ENCODE data around the gene SLC22A3. TPM values are rescaled to one million over a fixed set of nuclear protein-coding genes. Genes with fewer than 3 reads are reported as not detected.

SLC22A3 gene
- total RNA-seq, 1 experiment from 2014 or later = 2.4 TPM

DNA sequence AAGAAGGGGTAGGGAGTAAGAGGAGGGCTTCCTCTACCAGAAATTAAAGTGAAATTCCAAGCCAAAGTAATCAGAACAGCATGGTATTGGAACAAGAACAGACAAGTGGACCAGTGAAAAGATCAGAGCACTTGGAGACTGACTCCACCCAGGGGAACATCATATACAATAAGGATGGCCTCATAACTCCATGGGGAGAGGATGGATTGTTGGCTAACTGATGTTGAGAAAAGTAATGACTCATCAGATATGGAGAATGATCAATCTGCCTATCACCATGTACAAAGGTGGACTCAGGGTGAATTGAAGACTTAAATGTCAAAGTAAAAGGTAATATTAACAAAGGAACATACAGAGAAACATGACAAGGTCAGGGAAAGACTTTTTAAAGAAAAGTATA lies 12.8 kb downstream of the SLC22A3 start:
- no peak for DNase-seq
- H3K36me3 Mint-ChIP-seq (ENCODE audit: insufficient read depth, unreplicated experiment) = no peaks in the 10 kb centered on the region
- Histone ChIP-seq H3K36me3 (ENCODE audit: control insufficient read depth, insufficient read depth, low read length) (no peaks in the 10 kb centered on the region), H3K4me3 (ENCODE audit: low read depth, low read length) (no peak overlapping the region), H3K27me3 (replicated peaks; ENCODE audit: control insufficient read depth, insufficient read depth, low read length) (no peaks in the 10 kb centered on the region), H3K4me1 (0 out of 2 replicates have a peak, but pooled peaks cover 4% of the 10 kb centered on the region), H3K9me3 (no peaks in the 10 kb centered on the region)
- no TSS peak for BruUV-seq (replicated peaks)
- H3K27me3 Mint-ChIP-seq (ENCODE audit: insufficient read depth, unreplicated experiment) = no peaks in the 10 kb centered on the region
- CTCF ChIA-PET = no interaction called here
- H3K27ac Mint-ChIP-seq (ENCODE audit: unreplicated experiment) = no peak overlapping the region
- POLR2A ChIA-PET = no interaction called here
- H3K4me1 Mint-ChIP-seq (ENCODE audit: low read depth, unreplicated experiment) = no peaks in the 10 kb centered on the region
- H3K4me3 Mint-ChIP-seq (ENCODE audit: unreplicated experiment) = no peak overlapping the region
- no peaks in the 10 kb centered on the region for H3K9me3 Mint-ChIP-seq (ENCODE audit: unreplicated experiment)
- TF ChIP-seq, protein P1, sequence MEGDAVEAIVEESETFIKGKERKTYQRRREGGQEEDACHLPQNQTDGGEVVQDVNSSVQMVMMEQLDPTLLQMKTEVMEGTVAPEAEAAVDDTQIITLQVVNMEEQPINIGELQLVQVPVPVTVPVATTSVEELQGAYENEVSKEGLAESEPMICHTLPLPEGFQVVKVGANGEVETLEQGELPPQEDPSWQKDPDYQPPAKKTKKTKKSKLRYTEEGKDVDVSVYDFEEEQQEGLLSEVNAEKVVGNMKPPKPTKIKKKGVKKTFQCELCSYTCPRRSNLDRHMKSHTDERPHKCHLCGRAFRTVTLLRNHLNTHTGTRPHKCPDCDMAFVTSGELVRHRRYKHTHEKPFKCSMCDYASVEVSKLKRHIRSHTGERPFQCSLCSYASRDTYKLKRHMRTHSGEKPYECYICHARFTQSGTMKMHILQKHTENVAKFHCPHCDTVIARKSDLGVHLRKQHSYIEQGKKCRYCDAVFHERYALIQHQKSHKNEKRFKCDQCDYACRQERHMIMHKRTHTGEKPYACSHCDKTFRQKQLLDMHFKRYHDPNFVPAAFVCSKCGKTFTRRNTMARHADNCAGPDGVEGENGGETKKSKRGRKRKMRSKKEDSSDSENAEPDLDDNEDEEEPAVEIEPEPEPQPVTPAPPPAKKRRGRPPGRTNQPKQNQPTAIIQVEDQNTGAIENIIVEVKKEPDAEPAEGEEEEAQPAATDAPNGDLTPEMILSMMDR (IDR thresholded peaks at IDR 0.05; ENCODE audit: insufficient read depth in 1 of 2, low read depth in 1 of 2, low read length in 1 of 2, severe bottlenecking in 1 of 2, unreplicated experiment in 1 of 2) = no peak
- intact Hi-C loops (cut with micrococcal nuclease; ENCODE audit: unreplicated experiment) = no loop called here

DNA sequence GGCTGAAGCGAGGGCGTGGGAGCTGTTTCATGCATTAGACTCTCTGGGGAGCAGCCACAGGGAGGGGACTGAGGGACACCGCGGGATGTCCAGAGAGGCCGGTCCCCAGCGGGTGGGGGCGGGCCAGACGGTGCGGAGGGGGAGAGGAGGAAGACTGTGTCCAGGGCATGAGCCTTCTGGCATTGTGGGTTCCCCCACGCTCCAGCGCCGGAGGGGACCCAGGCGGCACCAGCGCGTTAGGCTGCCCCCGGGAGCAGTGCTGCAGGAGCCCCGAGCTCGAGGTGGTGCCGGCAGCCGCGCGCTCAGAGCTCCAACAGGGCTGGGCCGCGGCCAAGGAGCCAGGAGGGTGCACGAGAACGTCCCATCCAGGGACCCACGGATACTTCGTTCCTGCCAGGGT lies 14.4 kb downstream of the SLC22A3 start:
- Mint-ChIP-seq H3K9me3 (ENCODE audit: unreplicated experiment) (no peaks in the 10 kb centered on the region), H3K4me1 (ENCODE audit: low read depth, unreplicated experiment) (no peaks in the 10 kb centered on the region), H3K36me3 (ENCODE audit: insufficient read depth, unreplicated experiment) (no peaks in the 10 kb centered on the region), H3K4me3 (ENCODE audit: unreplicated experiment) (no peak overlapping the region), H3K27ac (ENCODE audit: unreplicated experiment) (no peak overlapping the region), H3K27me3 (ENCODE audit: insufficient read depth, unreplicated experiment) (no peaks in the 10 kb centered on the region)
- Histone ChIP-seq H3K4me3 (ENCODE audit: low read depth, low read length) (no peak overlapping the region), H3K9me3 (no peaks in the 10 kb centered on the region), H3K27me3 (replicated peaks; ENCODE audit: control insufficient read depth, insufficient read depth, low read length) (no peaks in the 10 kb centered on the region), H3K36me3 (ENCODE audit: control insufficient read depth, insufficient read depth, low read length) (no peaks in the 10 kb centered on the region), H3K4me1 (no peaks in the 10 kb centered on the region)
- intact Hi-C loops (cut with micrococcal nuclease; ENCODE audit: unreplicated experiment) = no loop called here
- TF ChIP-seq, protein P1 (IDR thresholded peaks at IDR 0.05; ENCODE audit: insufficient read depth in 1 of 2, low read depth in 1 of 2, low read length in 1 of 2, severe bottlenecking in 1 of 2, unreplicated experiment in 1 of 2) = no peak
- no TSS peak for BruUV-seq (replicated peaks)
- ChIA-PET CTCF (no interaction called here), POLR2A (no interaction called here)
- no peak for DNase-seq

DNA sequence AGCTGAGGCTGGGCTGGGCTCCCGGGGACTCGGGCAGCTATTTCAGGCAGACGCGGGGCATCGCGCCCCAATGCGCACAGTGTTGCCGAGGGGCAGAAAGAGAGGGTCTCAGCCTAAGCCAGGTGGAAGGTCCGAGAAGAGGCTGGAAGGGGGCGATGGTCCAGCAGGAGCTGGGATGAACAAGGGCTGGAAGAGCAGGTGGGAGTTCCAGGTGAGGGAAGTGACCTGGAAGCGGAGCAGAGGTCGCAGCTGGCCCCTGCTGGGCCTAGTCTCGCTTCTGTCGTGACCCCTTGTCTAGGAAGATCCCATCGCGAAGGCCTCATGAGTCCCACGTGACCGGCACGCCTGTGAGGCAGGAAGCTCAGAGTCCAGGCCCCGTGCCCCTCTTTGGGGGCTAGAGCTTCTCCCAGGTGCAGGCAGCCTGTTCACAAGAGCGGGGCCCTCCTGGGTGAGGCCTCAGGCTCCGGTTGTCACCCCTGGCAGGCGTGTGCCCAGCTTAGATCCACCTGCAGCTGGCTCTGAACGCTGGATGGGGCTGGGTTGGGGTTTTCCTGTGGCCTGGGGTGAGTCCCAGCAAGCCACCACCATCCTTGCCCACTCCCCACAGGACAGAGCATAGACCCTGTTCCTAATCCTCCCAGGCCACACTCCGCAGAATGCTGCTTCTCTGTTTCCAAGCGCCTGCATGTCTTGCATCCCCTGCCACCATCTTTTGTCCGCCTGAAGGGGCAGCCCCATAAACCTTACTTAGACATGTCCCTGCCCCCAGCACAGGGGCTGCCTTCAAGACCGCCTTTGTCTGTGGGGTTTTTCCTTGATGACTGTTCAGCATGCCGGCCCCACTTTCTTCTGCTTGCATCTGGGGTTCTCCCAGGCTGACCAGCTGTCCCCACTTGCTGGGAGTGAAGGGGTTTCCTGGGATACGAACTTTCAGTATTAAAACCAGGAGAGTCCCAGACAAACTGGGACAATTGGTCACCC lies 15.1 kb downstream of the SLC22A3 start:
- Histone ChIP-seq H3K27me3 (replicated peaks; ENCODE audit: control insufficient read depth, insufficient read depth, low read length) (no peaks in the 10 kb centered on the region), H3K36me3 (ENCODE audit: control insufficient read depth, insufficient read depth, low read length) (no peaks in the 10 kb centered on the region), H3K9me3 (no peaks in the 10 kb centered on the region), H3K4me1 (no peaks in the 10 kb centered on the region), H3K4me3 (ENCODE audit: low read depth, low read length) (no peak overlapping the region)
- ChIA-PET POLR2A (no interaction called here), CTCF (no interaction called here)
- Mint-ChIP-seq H3K36me3 (ENCODE audit: insufficient read depth, unreplicated experiment) (no peaks in the 10 kb centered on the region), H3K27me3 (ENCODE audit: insufficient read depth, unreplicated experiment) (no peaks in the 10 kb centered on the region), H3K9me3 (ENCODE audit: unreplicated experiment) (no peaks in the 10 kb centered on the region), H3K27ac (ENCODE audit: unreplicated experiment) (no peak overlapping the region), H3K4me1 (ENCODE audit: low read depth, unreplicated experiment) (no peaks in the 10 kb centered on the region), H3K4me3 (ENCODE audit: unreplicated experiment) (no peak overlapping the region)
- intact Hi-C loops (cut with micrococcal nuclease; ENCODE audit: unreplicated experiment) = no loop called here
- TF ChIP-seq, protein P1 (IDR thresholded peaks at IDR 0.05; ENCODE audit: insufficient read depth in 1 of 2, low read depth in 1 of 2, low read length in 1 of 2, severe bottlenecking in 1 of 2, unreplicated experiment in 1 of 2) = no peak
- no peak for DNase-seq
- no TSS peak for BruUV-seq (replicated peaks)
